ENCODE measurements around the gene COX6B1.
A peak's percentile ranks its signal among the peaks of the same experiment; 100 is the strongest.

GRCh38 chr19:35628565-35629331, 19.4 kb upstream of the COX6B1 start, which contains the start of gene RBM42:
- TF ChIP-seq CTCF (IDR thresholded peaks at IDR 0.05; ENCODE audit: insufficient read depth, low read length) (no peak), GABPA (IDR thresholded peaks at IDR 0.05; ENCODE audit: low read depth) (peak; percentile 65)
